ENCODE measurements around the gene FLNC.

FLNC gene

GRCh38 chr7:128831994-128832879 lies 2.0 kb downstream of the FLNC start:
- no peak for DNase-seq (ENCODE audit: low read depth in 2 of 2)

- no peak for DNase-seq (ENCODE audit: low read depth in 2 of 2)
Observed at GRCh38 chr7:128832880-128833147, 2.6 kb downstream of the FLNC start.

GRCh38 chr7:128833148-128833945 lies 3.1 kb downstream of the FLNC start:
- no peak for DNase-seq (ENCODE audit: low read depth in 2 of 2)

- DNase-seq (ENCODE audit: low read depth in 2 of 2), result no peak
Observed at GRCh38 chr7:128833946-128834325, 3.7 kb downstream of the FLNC start.

GRCh38 chr7:128835231-128835751 lies 5.1 kb downstream of the FLNC start:
- DNase-seq (ENCODE audit: low read depth in 2 of 2), result no peak

GRCh38 chr7:128835790-128836641 lies 5.8 kb downstream of the FLNC start:
- no peak for DNase-seq (ENCODE audit: low read depth in 2 of 2)

GRCh38 chr7:128836729-128837348 lies 6.6 kb downstream of the FLNC start:
- DNase-seq (ENCODE audit: low read depth in 2 of 2), result no peak

- DNase-seq (ENCODE audit: low read depth in 2 of 2), result no peak
Observed at GRCh38 chr7:128837521-128837921, 7.3 kb downstream of the FLNC start.

GRCh38 chr7:128838109-128838779 lies 8.0 kb downstream of the FLNC start:
- DNase-seq (ENCODE audit: low read depth in 2 of 2), result no peak

GRCh38 chr7:128838981-128839731 lies 8.9 kb downstream of the FLNC start:
- no peak for DNase-seq (ENCODE audit: low read depth in 2 of 2)

- no peak for DNase-seq (ENCODE audit: low read depth in 2 of 2)
Observed at GRCh38 chr7:128839751-128840177, 9.6 kb downstream of the FLNC start.

GRCh38 chr7:128840326-128841170 lies 10.3 kb downstream of the FLNC start:
- no peak for DNase-seq (ENCODE audit: low read depth in 2 of 2)

GRCh38 chr7:128841171-128841690 lies 11.0 kb downstream of the FLNC start:
- no peak for DNase-seq (ENCODE audit: low read depth in 2 of 2)

GRCh38 chr7:128841921-128842673 lies 11.9 kb downstream of the FLNC start:
- DNase-seq (ENCODE audit: low read depth in 2 of 2), result peak in 1 of 2 donors; percentile 14

- no peak for DNase-seq (ENCODE audit: low read depth in 2 of 2)
Observed at GRCh38 chr7:128842674-128843641, 12.8 kb downstream of the FLNC start.

- DNase-seq (ENCODE audit: low read depth in 2 of 2), result no peak
Observed at GRCh38 chr7:128843938-128844621, 13.9 kb downstream of the FLNC start.

Data from stimulated activated CD8-positive, alpha-beta memory T cell treated with anti-CD3 and anti-CD28 coated beads, Interleukin-7, amount 100 ng/mL, for 1 hour (primary cell).